H1 (cell line): ENCODE data around the gene DGKI. TPM values are rescaled to one million over a fixed set of nuclear protein-coding genes. Genes with fewer than 3 reads are reported as not detected.

ENCODE experiments used
- CHD1 ChIP-seq: IDR thresholded peaks from 2 replicates; pipeline ENCODE4 v1.6.1; 2012; ENCODE audit warnings: low read depth, low read length, improper control_type of control experiment
- EP300 ChIP-seq, 2 experiments: IDR thresholded peaks; 1 replicate in 1 of 2; 2 replicates in 1 of 2; pipeline ENCODE4 v1.6.1; 2011 to 2012; ENCODE audit warnings: low read depth in 2 of 2, low read length in 2 of 2, mild to moderate bottlenecking in 2 of 2, borderline replicate concordance in 1 of 2, inconsistent platforms in 1 of 2, moderate library complexity in 1 of 2
- SIN3A ChIP-seq, 2 experiments: IDR thresholded peaks in 1 of 2; conservative IDR thresholded peaks in 1 of 2; 2 replicates each; pipeline ENCODE4 v1.6.1; 2011 to 2012; ENCODE audit warnings: low read length in 2 of 2, improper control_type of control experiment in 1 of 2, low read depth in 1 of 2, mild to moderate bottlenecking in 1 of 2
- polyA plus RNA-seq, 7 experiments: library from polyadenylated mRNA; depleted of rRNA in 3 of 7; stranded (reverse) in 5 of 7; unstranded in 2 of 7; fragments of >200 nt in 5 of 7; fragments of 200-250 nt in 2 of 7; gene quantifications; 1 replicate in 5 of 7; 2 replicates in 1 of 7; 4 replicates in 1 of 7; pipeline versions ENCODE4 v1.2.1 to v1.2.3, GENCODE V29; 2011 to 2013; ENCODE audit warnings: missing spikeins in 2 of 7, mixed read lengths in 2 of 7
- total RNA-seq: library from RNA; stranded (reverse); fragmentation: NEBNext Ultra II Directional; extraction: Animal tissue kit (Norgen Biotek cat#: 25700); gene quantifications from 2 replicates; pipeline ENCODE4 v1.2.1, GENCODE V29; 2021

Gene DGKI
- total and polyA plus RNA-seq, 2 of the 8 experiments (the other 6 are each of a cell fraction or from before 2014, with no cell fraction given) = 0.20 to 0.71 TPM

GRCh38 chr7:137613006-137613525 lies 233.7 kb downstream of the DGKI start (continued):
- TF ChIP-seq EP300 (IDR thresholded peaks at IDR 0.05; ENCODE audit: borderline replicate concordance in 1 of 2, low read depth in 2 of 2, low read length in 2 of 2) = no peak
- TF ChIP-seq SIN3A (conservative IDR thresholded peaks at IDR 0.05 in 1 of 2, IDR thresholded peaks at IDR 0.05 in 1 of 2; ENCODE audit: low read depth in 1 of 2, low read length in 2 of 2) = no peak
- TF ChIP-seq CHD1 = no peak
